GM12801 (cell line): ENCODE results near the gene COPB2.

Experiments used
- CTCF ChIP-seq: IDR thresholded peaks from one replicate; pipeline ENCODE4 v1.5.1; 2011; ENCODE audit warnings: control low read depth; ENCODE audit not compliant: insufficient read length; ENCODE audit errors: extremely low read depth

The COPB2 gene

GRCh38 chr3:139388821-139389551 lies 461 bp downstream of the COPB2 start:
- no peak for TF ChIP-seq CTCF

GRCh38 chr3:139388077-139388476 lies 1.4 kb downstream of the COPB2 start:
- TF ChIP-seq CTCF, result no peak

GRCh38 chr3:139380575-139380974 lies 8.9 kb downstream of the COPB2 start:
- no peak for TF ChIP-seq CTCF

GRCh38 chr3:139378587-139379241 lies 10.7 kb downstream of the COPB2 start:
- no peak for TF ChIP-seq CTCF

- TF ChIP-seq CTCF, result no peak
These were observed 12.1 kb downstream of the COPB2 start for GRCh38 chr3:139377378-139377777.

- TF ChIP-seq CTCF, result no peak
These were observed 15.3 kb downstream of the COPB2 start for GRCh38 chr3:139374099-139374498.

GRCh38 chr3:139364549-139364948 lies 24.9 kb downstream of the COPB2 start:
- TF ChIP-seq CTCF, result no peak
